SK-N-SH treated with all-trans-retinoic acid at 6 μM for 48 hours (cell line): ENCODE results near the gene PLEKHG4B.

Experiments used
- ATAC-seq: fragments of 200-7000 bp; cut with Tn5 transposase; 3 replicates; pipeline ENCODE4 v1.9.1; 2020; ENCODE audit warnings: mild to moderate bottlenecking, moderate library complexity
- ARNTL ChIP-seq: fragments of 450-650 bp; formaldehyde crosslinking; IDR thresholded peaks from 2 replicates; pipeline ENCODE4 v1.5.0; 2020; ENCODE audit warnings: low read depth, mild to moderate bottlenecking, moderate library complexity, borderline replicate concordance
- BACH2 ChIP-seq: fragments of 250-450 bp; sonication (Bioruptor Pico); IDR thresholded peaks from 2 replicates; pipeline ENCODE4 v1.9.0; 2021; ENCODE audit warnings: mild to moderate bottlenecking, borderline replicate concordance
- CSDC2 ChIP-seq: fragments of 250-450 bp; sonication (Bioruptor Pico); IDR thresholded peaks from 2 replicates; pipeline ENCODE4 v1.5.0; 2020; ENCODE audit warnings: mild to moderate bottlenecking, moderate library complexity
- CSRNP3 ChIP-seq: fragments of 250-450 bp; sonication (Bioruptor Pico); IDR thresholded peaks from 2 replicates; pipeline ENCODE4 v1.5.1; 2021; ENCODE audit warnings: mild to moderate bottlenecking, moderate library complexity
- ESRRG ChIP-seq: fragments of 250-450 bp; sonication (Bioruptor Pico); IDR thresholded peaks from 2 replicates; pipeline ENCODE4 v1.6.1; 2021; ENCODE audit warnings: mild to moderate bottlenecking
- GLIS3 ChIP-seq: fragments of 250-450 bp; sonication (Bioruptor Pico); IDR thresholded peaks from 2 replicates; pipeline ENCODE4 v1.5.0; 2020; ENCODE audit warnings: mild to moderate bottlenecking, moderate library complexity
- ISL1 ChIP-seq: fragments of 250-450 bp; sonication (Bioruptor Pico); IDR thresholded peaks from 2 replicates; pipeline ENCODE4 v2.1.2; 2022; ENCODE audit warnings: mild to moderate bottlenecking, moderate library complexity
- OSR1 ChIP-seq: fragments of 250-450 bp; sonication (Bioruptor Pico); IDR thresholded peaks from 2 replicates; pipeline ENCODE4 v1.8.0; 2022; ENCODE audit warnings: moderate library complexity, mild to moderate bottlenecking, inconsistent platforms
- PATZ1 ChIP-seq: fragments of 250-450 bp; sonication (Bioruptor Pico); IDR thresholded peaks from 2 replicates; pipeline ENCODE4 v1.8.0; 2020; ENCODE audit warnings: mild to moderate bottlenecking, moderate library complexity, borderline replicate concordance
- POU6F1 ChIP-seq: fragments of 250-450 bp; sonication (Bioruptor Pico); IDR thresholded peaks from 2 replicates; pipeline ENCODE4 v1.8.0; 2021; ENCODE audit warnings: low read depth, mild to moderate bottlenecking, moderate library complexity, borderline replicate concordance
- PPARA ChIP-seq: fragments of 250-450 bp; sonication (Bioruptor Pico); IDR thresholded peaks from 2 replicates; pipeline ENCODE4 v1.5.0; 2020; ENCODE audit warnings: mild to moderate bottlenecking, borderline replicate concordance
- RARB ChIP-seq: fragments of 250-450 bp; sonication (Bioruptor Pico); IDR thresholded peaks from 2 replicates; pipeline ENCODE4 v1.8.0; 2021; ENCODE audit warnings: mild to moderate bottlenecking, moderate library complexity
- SNAI2 ChIP-seq: fragments of 250-450 bp; sonication (Bioruptor Pico); IDR thresholded peaks from 2 replicates; pipeline ENCODE4 v1.5.0; 2020; ENCODE audit warnings: mild to moderate bottlenecking, moderate library complexity
- TCF4 ChIP-seq: fragments of 250-450 bp; sonication (Bioruptor Pico); IDR thresholded peaks from 2 replicates; pipeline ENCODE4 v1.8.0; 2021; ENCODE audit warnings: mild to moderate bottlenecking, moderate library complexity, borderline replicate concordance
- TOX ChIP-seq: fragments of 250-450 bp; sonication (Bioruptor Pico); IDR thresholded peaks from 2 replicates; pipeline ENCODE4 v1.8.0; 2021; ENCODE audit warnings: mild to moderate bottlenecking, moderate library complexity, borderline replicate concordance
- ZC3H10 ChIP-seq: fragments of 250-450 bp; sonication (Bioruptor Pico); IDR thresholded peaks from 2 replicates; pipeline ENCODE4 v1.5.1; 2021; ENCODE audit warnings: mild to moderate bottlenecking, moderate library complexity
- ZFP3 ChIP-seq: fragments of 250-450 bp; sonication (Bioruptor Pico); IDR thresholded peaks from 2 replicates; pipeline ENCODE4 v1.5.0; 2020; ENCODE audit warnings: mild to moderate bottlenecking, moderate library complexity
- ZFP30 ChIP-seq: fragments of 450-650 bp; formaldehyde crosslinking; IDR thresholded peaks from 2 replicates; pipeline ENCODE4 v1.5.0; 2022; ENCODE audit warnings: mild to moderate bottlenecking, moderate library complexity
- ZNF565 ChIP-seq: fragments of 450-650 bp; formaldehyde crosslinking; conservative IDR thresholded peaks from 2 replicates; pipeline ENCODE4 v1.5.0; 2020; ENCODE audit warnings: low read depth, mild to moderate bottlenecking, moderate library complexity
- ZNF70 ChIP-seq: fragments of 450-650 bp; formaldehyde crosslinking; IDR thresholded peaks from 2 replicates; pipeline ENCODE4 v1.5.0; 2020; ENCODE audit warnings: mild to moderate bottlenecking, moderate library complexity
- ZNF8 ChIP-seq: fragments of 450-650 bp; formaldehyde crosslinking; IDR thresholded peaks from 2 replicates; pipeline ENCODE4 v1.5.0; 2020; ENCODE audit warnings: mild to moderate bottlenecking, moderate library complexity
- TF ChIP-seq, protein P1 (sequence below): fragments of 250-450 bp; sonication (Bioruptor Pico); IDR thresholded peaks from 2 replicates; pipeline ENCODE4 v1.5.0; 2020; ENCODE audit warnings: mild to moderate bottlenecking, moderate library complexity
- TF ChIP-seq, protein P2 (sequence below): fragments of 250-450 bp; sonication (Bioruptor Pico); IDR thresholded peaks from 2 replicates; pipeline ENCODE4 v1.5.1; 2020; ENCODE audit warnings: low read depth, mild to moderate bottlenecking, moderate library complexity

Gene PLEKHG4B

DNA sequence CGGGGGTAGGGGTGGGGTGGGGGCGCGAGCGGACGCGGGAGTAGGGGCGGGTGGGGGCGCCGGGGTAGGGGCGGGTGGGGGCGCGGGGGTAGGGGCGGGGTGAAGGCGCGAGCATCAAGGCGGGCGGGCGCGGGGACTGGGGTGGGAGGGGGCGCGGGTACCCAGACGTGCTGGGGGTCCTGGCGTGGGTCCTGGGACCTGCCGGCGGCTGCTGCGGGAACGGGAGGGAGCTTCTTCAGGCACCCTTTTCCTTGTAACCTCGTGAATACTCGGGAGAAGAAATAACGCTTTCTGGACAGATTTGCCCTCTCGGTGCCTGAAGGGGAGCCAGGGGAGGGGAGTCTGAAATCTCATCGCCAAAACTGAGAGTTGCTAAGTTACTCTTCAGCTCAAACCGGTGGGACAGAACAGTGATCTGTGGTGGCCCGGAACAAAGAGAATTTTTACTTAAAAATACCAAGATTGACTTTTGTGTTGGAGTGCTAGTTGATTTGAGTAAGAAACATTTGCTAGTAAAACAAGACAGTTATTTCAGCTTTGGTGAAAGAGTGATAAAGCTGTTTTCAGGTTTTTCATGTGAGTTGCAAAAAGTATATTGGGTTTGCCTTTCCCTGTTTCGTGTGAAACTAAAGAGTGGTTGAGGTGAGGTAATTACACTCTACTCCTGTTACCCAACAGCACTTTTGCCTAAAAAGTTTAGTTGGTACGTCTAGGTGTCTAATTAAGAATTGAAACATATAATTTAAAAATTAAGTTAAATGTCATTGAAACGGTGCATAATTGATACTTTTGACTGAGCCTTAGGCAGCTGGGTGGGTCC, 643 bp downstream of the PLEKHG4B start:
- no peak for ATAC-seq
- TF ChIP-seq ZNF8 (CRISPR knock-in tag) (no peak), OSR1 (CRISPR knock-in tag) (no peak), ZNF70 (CRISPR knock-in tag) (no peak), ZNF565 (no peak), CSDC2 (CRISPR knock-in tag) (no peak), ARNTL (CRISPR knock-in tag) (no peak), ISL1 (no peak), PPARA (CRISPR knock-in tag) (no peak), TOX (CRISPR knock-in tag) (no peak), ZFP3 (no peak), ZC3H10 (CRISPR knock-in tag) (no peak)
- TF ChIP-seq, protein P1, sequence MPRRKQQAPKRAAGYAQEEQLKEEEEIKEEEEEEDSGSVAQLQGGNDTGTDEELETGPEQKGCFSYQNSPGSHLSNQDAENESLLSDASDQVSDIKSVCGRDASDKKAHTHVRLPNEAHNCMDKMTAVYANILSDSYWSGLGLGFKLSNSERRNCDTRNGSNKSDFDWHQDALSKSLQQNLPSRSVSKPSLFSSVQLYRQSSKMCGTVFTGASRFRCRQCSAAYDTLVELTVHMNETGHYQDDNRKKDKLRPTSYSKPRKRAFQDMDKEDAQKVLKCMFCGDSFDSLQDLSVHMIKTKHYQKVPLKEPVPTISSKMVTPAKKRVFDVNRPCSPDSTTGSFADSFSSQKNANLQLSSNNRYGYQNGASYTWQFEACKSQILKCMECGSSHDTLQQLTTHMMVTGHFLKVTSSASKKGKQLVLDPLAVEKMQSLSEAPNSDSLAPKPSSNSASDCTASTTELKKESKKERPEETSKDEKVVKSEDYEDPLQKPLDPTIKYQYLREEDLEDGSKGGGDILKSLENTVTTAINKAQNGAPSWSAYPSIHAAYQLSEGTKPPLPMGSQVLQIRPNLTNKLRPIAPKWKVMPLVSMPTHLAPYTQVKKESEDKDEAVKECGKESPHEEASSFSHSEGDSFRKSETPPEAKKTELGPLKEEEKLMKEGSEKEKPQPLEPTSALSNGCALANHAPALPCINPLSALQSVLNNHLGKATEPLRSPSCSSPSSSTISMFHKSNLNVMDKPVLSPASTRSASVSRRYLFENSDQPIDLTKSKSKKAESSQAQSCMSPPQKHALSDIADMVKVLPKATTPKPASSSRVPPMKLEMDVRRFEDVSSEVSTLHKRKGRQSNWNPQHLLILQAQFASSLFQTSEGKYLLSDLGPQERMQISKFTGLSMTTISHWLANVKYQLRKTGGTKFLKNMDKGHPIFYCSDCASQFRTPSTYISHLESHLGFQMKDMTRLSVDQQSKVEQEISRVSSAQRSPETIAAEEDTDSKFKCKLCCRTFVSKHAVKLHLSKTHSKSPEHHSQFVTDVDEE (CRISPR knock-in tag) = no peak
- TF ChIP-seq, all 23 proteins: peak for 0

DNA sequence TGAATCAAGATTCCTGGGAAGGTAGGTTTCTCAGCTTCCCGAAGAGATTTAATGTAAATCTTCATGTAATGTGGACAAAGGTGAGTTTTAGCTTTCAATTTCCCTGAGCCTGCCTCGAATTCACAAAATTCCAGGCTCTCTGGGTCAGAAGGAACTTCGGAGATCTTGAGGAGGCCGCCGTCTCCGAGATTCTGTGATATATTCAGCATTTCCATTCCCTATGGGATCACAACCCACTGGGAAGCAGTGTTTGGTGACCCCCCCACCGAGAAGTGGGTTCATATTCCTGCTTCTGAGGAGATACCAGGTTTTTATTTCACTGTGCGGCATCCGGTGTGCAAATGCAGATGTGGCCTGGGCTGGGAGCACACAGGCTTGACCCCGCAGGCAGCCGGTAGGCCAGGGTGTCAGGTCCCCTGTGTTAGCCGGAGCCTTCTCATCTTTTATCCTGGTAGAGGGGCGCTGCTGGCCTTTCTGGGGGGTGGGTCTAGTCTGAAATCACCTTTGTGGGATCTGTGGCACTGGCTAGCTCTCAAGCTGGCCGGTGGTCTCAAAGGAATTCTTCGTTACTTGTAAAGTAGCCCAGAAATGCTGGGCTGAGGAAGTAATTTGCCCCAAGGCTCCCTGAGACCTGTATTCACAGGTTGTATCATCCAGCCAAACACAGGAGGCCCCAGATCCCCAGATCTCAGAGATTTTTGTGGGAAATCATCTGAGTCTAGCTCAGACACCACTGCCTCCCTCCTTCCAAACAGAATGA, 1.4 kb downstream of the PLEKHG4B start:
- no peak for ATAC-seq
- TF ChIP-seq ZNF70 (CRISPR knock-in tag) = no peak
- TF ChIP-seq CSDC2 (CRISPR knock-in tag) = no peak
- no peak for TF ChIP-seq ARNTL (CRISPR knock-in tag)
- TF ChIP-seq, protein P1 (CRISPR knock-in tag) = no peak
- TF ChIP-seq PATZ1 = no peak
- TF ChIP-seq ESRRG (CRISPR knock-in tag) = no peak
- no peak for TF ChIP-seq ISL1
- no peak for TF ChIP-seq GLIS3 (CRISPR knock-in tag)
- TF ChIP-seq SNAI2 (CRISPR knock-in tag) = no peak
- TF ChIP-seq BACH2 (CRISPR knock-in tag) = no peak
- TF ChIP-seq POU6F1 (CRISPR knock-in tag) = no peak

GRCh38 chr5:94113-94892, 2.3 kb downstream of the PLEKHG4B start:
- no peak for ATAC-seq
- TF ChIP-seq PPARA (CRISPR knock-in tag) (no peak), SNAI2 (CRISPR knock-in tag) (no peak), ZNF8 (CRISPR knock-in tag) (no peak), GLIS3 (CRISPR knock-in tag) (no peak), ARNTL (CRISPR knock-in tag) (no peak), ZFP30 (CRISPR knock-in tag) (no peak), CSRNP3 (no peak), ZNF70 (CRISPR knock-in tag) (no peak), TCF4 (no peak), ZNF565 (no peak), ISL1 (no peak), RARB (no peak), ZC3H10 (CRISPR knock-in tag) (no peak)
- TF ChIP-seq, protein P2, sequence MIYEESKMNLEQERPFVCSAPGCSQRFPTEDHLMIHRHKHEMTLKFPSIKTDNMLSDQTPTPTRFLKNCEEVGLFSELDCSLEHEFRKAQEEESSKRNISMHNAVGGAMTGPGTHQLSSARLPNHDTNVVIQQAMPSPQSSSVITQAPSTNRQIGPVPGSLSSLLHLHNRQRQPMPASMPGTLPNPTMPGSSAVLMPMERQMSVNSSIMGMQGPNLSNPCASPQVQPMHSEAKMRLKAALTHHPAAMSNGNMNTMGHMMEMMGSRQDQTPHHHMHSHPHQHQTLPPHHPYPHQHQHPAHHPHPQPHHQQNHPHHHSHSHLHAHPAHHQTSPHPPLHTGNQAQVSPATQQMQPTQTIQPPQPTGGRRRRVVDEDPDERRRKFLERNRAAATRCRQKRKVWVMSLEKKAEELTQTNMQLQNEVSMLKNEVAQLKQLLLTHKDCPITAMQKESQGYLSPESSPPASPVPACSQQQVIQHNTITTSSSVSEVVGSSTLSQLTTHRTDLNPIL (CRISPR knock-in tag) = no peak
